HUDEP-2 (cell line): ENCODE results near the gene PGR.
"Not testable (repeated sequence)": the region's sequence is repeated elsewhere in the genome, so short reads cannot be mapped to it uniquely, and the experiment has no call there.

ENCODE experiments used
- DNase-seq, 76 experiments: peaks; one replicate each; lab custom pipeline; 2025; ENCODE audit not compliant: unreplicated experiment in 76 of 76; lab: John Stamatoyannopoulos, UW

The PGR gene

GRCh38 chr11:101013702-101014101 lies 115.9 kb downstream of the PGR start:
- DNase-seq, result not testable (repeated sequence)

- no peak for DNase-seq
These were observed 117.7 kb downstream of the PGR start for GRCh38 chr11:101011881-101012280.

GRCh38 chr11:101010899-101011298 lies 118.7 kb downstream of the PGR start:
- no peak for DNase-seq

GRCh38 chr11:101009690-101010055 lies 119.9 kb downstream of the PGR start:
- DNase-seq, result no peak

- no peak for DNase-seq
These were observed 120.5 kb downstream of the PGR start for GRCh38 chr11:101008961-101009689.

GRCh38 chr11:101003468-101003867 lies 126.1 kb downstream of the PGR start:
- peak in 9 of 76 experiments; percentile 1 to 42 (median 28) for DNase-seq

GRCh38 chr11:100999756-101000155 lies 129.9 kb downstream of the PGR start:
- DNase-seq, result no peak

GRCh38 chr11:100994966-100995365 lies 134.6 kb downstream of the PGR start:
- DNase-seq, result no peak

GRCh38 chr11:100991541-100991940 lies 138.1 kb downstream of the PGR start:
- DNase-seq, result no peak

GRCh38 chr11:100990931-100991330 lies 138.7 kb downstream of the PGR start:
- DNase-seq, result no peak

- no peak for DNase-seq
These were observed 144.9 kb downstream of the PGR start for GRCh38 chr11:100984668-100985067.

- peak in 1 of 76 experiments; percentile 6 for DNase-seq
These were observed 148.3 kb downstream of the PGR start for GRCh38 chr11:100981196-100981824.

GRCh38 chr11:100980156-100980555 lies 149.5 kb downstream of the PGR start:
- DNase-seq, result peak in 14 of 76 experiments; percentile 6 to 58 (median 38)
